C4-2B (cell line): ENCODE measurements around the gene SP140.

Experiments
- ZFX ChIP-seq: fragments of 450-650 bp; IDR thresholded peaks from 2 replicates; pipeline ENCODE4 v1.6.1; 2017
- TF ChIP-seq, protein P1 (sequence below): fragments of 450-650 bp; conservative IDR thresholded peaks from 2 replicates; pipeline ENCODE4 v1.5.1; 2017; ENCODE audit warnings: mild to moderate bottlenecking

DNA sequence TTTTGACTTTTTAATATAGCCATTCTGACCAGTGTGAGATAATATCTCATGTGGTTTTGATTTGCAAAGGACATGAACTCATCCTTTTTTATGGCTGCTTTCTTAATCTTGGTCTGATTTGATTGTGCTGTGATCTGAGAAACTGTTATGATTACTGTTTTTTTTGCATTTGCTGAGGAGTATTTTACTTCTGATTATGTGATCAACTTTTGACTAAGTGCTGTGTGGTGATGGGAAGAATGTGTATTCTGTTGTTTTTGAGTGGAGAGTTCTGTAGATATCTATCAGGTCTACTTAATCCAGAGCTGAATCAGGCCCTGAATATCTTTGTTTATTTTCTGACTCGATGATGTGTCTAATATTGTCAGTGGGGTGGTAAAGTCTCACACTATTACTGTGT lies 118.2 kb downstream of the SP140 start:
- TF ChIP-seq, protein P1, sequence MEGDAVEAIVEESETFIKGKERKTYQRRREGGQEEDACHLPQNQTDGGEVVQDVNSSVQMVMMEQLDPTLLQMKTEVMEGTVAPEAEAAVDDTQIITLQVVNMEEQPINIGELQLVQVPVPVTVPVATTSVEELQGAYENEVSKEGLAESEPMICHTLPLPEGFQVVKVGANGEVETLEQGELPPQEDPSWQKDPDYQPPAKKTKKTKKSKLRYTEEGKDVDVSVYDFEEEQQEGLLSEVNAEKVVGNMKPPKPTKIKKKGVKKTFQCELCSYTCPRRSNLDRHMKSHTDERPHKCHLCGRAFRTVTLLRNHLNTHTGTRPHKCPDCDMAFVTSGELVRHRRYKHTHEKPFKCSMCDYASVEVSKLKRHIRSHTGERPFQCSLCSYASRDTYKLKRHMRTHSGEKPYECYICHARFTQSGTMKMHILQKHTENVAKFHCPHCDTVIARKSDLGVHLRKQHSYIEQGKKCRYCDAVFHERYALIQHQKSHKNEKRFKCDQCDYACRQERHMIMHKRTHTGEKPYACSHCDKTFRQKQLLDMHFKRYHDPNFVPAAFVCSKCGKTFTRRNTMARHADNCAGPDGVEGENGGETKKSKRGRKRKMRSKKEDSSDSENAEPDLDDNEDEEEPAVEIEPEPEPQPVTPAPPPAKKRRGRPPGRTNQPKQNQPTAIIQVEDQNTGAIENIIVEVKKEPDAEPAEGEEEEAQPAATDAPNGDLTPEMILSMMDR: no peak
- no peak for TF ChIP-seq ZFX
